Caco-2 (cell line): ENCODE measurements around the gene NOL9. TPM values are rescaled to one million over a fixed set of nuclear protein-coding genes. Genes with fewer than 3 reads are reported as not detected.
A peak's percentile ranks its signal among the peaks of the same experiment; 100 is the strongest.

Experiments used
- BruUV-seq: library from RNA; stranded (reverse); fragments of 400-500 nt; replicated peaks from 2 replicates; lab custom pipeline; 2021; lab: Mats Ljungman, UMichigan
- CTCF ChIA-PET: fragments of 300-600 bp; sonication (Branson Sonifier 250); formaldehyde crosslinking; loops from one replicate; lab custom pipeline; 2022; ENCODE audit warnings: antibody characterized with exemption; lab: Charles Lee
- POLR2A ChIA-PET: fragments of 300-600 bp; sonication (Branson Sonifier 250); formaldehyde crosslinking; loops from one replicate; lab custom pipeline; 2022; ENCODE audit warnings: antibody characterized with exemption; lab: Charles Lee
- DNase-seq, 2 experiments: peaks; one replicate each; pipeline versions ENCODE4 v3.0.0 to v3.0.0-alpha.2; 2020 to 2022
- H3K27me3 ChIP-seq: replicated peaks from 2 replicates; pipeline ENCODE4 v1.6.0; 2011; ENCODE audit warnings: low read length; ENCODE audit not compliant: control insufficient read depth, insufficient read depth
- H3K36me3 ChIP-seq: 2 replicates; pipeline ENCODE4 v1.5.1; 2011; ENCODE audit warnings: low read length; ENCODE audit not compliant: control insufficient read depth, insufficient read depth
- H3K4me1 ChIP-seq: fragments of 250-450 bp; sonication (Bioruptor Pico); 2 replicates; pipeline ENCODE4 v1.5.1; 2020; ENCODE audit warnings: mild to moderate bottlenecking
- H3K4me3 ChIP-seq: 2 replicates; pipeline ENCODE4 v1.5.1; 2011; ENCODE audit warnings: low read depth, mild to moderate bottlenecking, control low read depth, low read length
- H3K9me3 ChIP-seq: fragments of 250-450 bp; sonication (Bioruptor Pico); 2 replicates; pipeline ENCODE4 v1.5.1; 2020; ENCODE audit warnings: mild to moderate bottlenecking, moderate library complexity
- H3K27ac Mint-ChIP-seq: one replicate; pipeline ENCODE4 v1.8.0; 2022; ENCODE audit warnings: mixed read lengths; ENCODE audit not compliant: unreplicated experiment
- H3K27me3 Mint-ChIP-seq: one replicate; pipeline ENCODE4 v1.8.0; 2022; ENCODE audit warnings: mixed read lengths; ENCODE audit not compliant: insufficient read depth, unreplicated experiment
- H3K36me3 Mint-ChIP-seq: one replicate; pipeline ENCODE4 v1.8.0; 2022; ENCODE audit warnings: mild to moderate bottlenecking, mixed read lengths; ENCODE audit not compliant: insufficient read depth, unreplicated experiment
- H3K4me1 Mint-ChIP-seq: one replicate; pipeline ENCODE4 v1.8.0; 2022; ENCODE audit warnings: low read depth, mixed read lengths; ENCODE audit not compliant: unreplicated experiment
- H3K4me3 Mint-ChIP-seq: one replicate; pipeline ENCODE4 v1.8.0; 2022; ENCODE audit warnings: mild to moderate bottlenecking, moderate library complexity, mixed read lengths; ENCODE audit not compliant: unreplicated experiment
- H3K9me3 Mint-ChIP-seq: one replicate; pipeline ENCODE4 v1.8.0; 2022; ENCODE audit warnings: mixed read lengths; ENCODE audit not compliant: unreplicated experiment
- CTCF ChIP-seq, 2 experiments: fragments of 200-600 bp in 1 of 2; IDR thresholded peaks; 1 replicate in 1 of 2; 2 replicates in 1 of 2; pipeline versions ENCODE4 v1.5.1 to v1.8.0; 2011 to 2022; ENCODE audit warnings: antibody characterized with exemption in 1 of 2, control low read depth in 1 of 2, inconsistent platforms in 1 of 2, low read depth in 1 of 2, low read length in 1 of 2, mild to moderate bottlenecking in 1 of 2, moderate library complexity in 1 of 2; ENCODE audit not compliant: insufficient read depth in 1 of 2, severe bottlenecking in 1 of 2, unreplicated experiment in 1 of 2
- intact Hi-C: fragments of 100-400 bp; cut with micrococcal nuclease; formaldehyde crosslinking; loops from one replicate; pipeline ENCODE4 v1.10.0; 2022; ENCODE audit not compliant: unreplicated experiment
- total RNA-seq: library from RNA; stranded (reverse); gene quantifications from 2 replicates; pipeline ENCODE4 v1.2.3, GENCODE V29; 2022

Gene NOL9
- total RNA-seq, 1 experiment from 2014 or later: 33.6 TPM

DNA sequence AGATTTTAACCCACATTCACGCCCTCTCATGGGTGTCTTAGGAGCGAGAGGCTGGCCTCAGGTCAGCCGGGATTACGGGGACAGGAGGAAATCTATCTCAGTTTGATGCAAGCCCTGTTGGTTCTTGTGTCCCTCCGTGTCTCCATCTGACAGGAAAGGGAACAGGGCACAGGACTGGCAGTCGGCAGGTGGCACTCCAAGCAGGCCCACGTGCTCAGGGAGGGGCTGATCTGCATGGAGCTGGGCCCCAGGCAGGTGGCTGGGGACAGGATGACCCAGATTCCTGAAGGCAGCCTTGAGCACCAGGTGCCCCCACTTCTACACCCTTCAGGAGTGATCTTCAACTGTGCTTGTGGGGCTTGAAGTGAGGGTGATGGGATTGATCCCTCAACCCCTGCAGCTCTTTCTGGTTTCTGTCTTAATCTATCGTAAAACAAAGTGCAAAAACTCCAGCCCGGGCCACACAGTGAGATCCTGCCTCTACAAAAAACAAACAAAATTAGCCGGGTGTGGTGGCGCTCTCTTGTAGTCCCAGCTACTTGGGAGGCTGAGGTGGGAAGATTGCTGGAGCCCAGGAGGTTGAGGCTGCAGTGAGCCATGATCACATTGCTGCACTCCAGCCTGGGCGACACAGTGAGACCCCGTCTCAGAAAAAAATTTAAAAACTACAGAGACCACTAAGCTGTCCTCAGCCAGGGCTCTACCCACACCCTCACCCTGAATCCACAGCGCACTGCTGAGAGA is 71.1 kb downstream of the NOL9 start:
- H3K36me3 Mint-ChIP-seq: no peaks in the 10 kb centered on the region
- Histone ChIP-seq H3K9me3 (no peaks in the 10 kb centered on the region), H3K4me3 (no peak overlapping the region), H3K4me1 (no peaks in the 10 kb centered on the region), H3K36me3 (no peaks in the 10 kb centered on the region), H3K27me3 (no peaks in the 10 kb centered on the region)
- intact Hi-C loops: no loop called here
- no peak overlapping the region for H3K27ac Mint-ChIP-seq
- no TSS peak for BruUV-seq
- TF ChIP-seq CTCF (IDR thresholded peaks at IDR 0.05; ENCODE audit: insufficient read depth in 1 of 2, low read depth in 1 of 2, low read length in 1 of 2, severe bottlenecking in 1 of 2, unreplicated experiment in 1 of 2): no peak
- H3K4me3 Mint-ChIP-seq: no peak overlapping the region
- H3K4me1 Mint-ChIP-seq: peaks cover 9% of the 10 kb centered on the region
- ChIA-PET CTCF (interaction anchor here (0.6 to 1.1 kb wide), 2 partner anchors 10 to 1166 kb away, joined by 3 read pairs; no protein-coding TSS in a partner anchor), POLR2A (no interaction called here)
- no peaks in the 10 kb centered on the region for H3K27me3 Mint-ChIP-seq
- no peaks in the 10 kb centered on the region for H3K9me3 Mint-ChIP-seq
- no peak for DNase-seq

DNA sequence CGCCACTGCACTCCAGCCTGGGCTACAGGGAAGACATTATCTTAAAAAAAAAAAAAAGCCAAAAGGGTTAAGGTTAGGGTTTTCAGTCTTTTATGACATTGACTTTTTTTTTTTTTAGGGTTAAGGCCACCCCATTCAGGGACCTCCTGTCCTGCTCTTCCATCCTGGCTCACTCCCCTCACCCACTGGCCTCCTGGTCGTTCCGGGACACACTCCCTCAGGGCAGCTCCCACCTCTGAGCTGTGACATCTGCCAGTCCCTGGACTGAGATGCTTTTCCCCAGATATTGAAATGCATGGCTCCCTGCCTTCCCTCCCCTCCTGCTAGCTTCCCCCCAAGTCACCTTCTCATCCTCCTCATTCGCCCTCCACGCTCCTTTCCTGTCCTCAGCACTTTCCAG is 72.5 kb downstream of the NOL9 start:
- Histone ChIP-seq H3K9me3 (no peaks in the 10 kb centered on the region), H3K27me3 (no peaks in the 10 kb centered on the region), H3K4me1 (peaks cover 9% of the 10 kb centered on the region), H3K36me3 (no peaks in the 10 kb centered on the region), H3K4me3 (no peak overlapping the region)
- BruUV-seq: no TSS peak
- DNase-seq: no peak
- Mint-ChIP-seq H3K36me3 (no peaks in the 10 kb centered on the region), H3K27me3 (no peaks in the 10 kb centered on the region), H3K4me1 (peaks cover 9% of the 10 kb centered on the region), H3K4me3 (no peak overlapping the region), H3K27ac (no peak overlapping the region), H3K9me3 (no peaks in the 10 kb centered on the region)
- TF ChIP-seq CTCF (IDR thresholded peaks at IDR 0.05; ENCODE audit: insufficient read depth in 1 of 2, low read depth in 1 of 2, low read length in 1 of 2, severe bottlenecking in 1 of 2, unreplicated experiment in 1 of 2): no peak
- intact Hi-C loops: no loop called here
- ChIA-PET CTCF (interaction anchor here (0.5 to 0.7 kb wide), 3 partner anchors 10 to 74 kb away, joined by 3 to 7 read pairs (median 3); no protein-coding TSS in a partner anchor), POLR2A (no interaction called here)

DNA sequence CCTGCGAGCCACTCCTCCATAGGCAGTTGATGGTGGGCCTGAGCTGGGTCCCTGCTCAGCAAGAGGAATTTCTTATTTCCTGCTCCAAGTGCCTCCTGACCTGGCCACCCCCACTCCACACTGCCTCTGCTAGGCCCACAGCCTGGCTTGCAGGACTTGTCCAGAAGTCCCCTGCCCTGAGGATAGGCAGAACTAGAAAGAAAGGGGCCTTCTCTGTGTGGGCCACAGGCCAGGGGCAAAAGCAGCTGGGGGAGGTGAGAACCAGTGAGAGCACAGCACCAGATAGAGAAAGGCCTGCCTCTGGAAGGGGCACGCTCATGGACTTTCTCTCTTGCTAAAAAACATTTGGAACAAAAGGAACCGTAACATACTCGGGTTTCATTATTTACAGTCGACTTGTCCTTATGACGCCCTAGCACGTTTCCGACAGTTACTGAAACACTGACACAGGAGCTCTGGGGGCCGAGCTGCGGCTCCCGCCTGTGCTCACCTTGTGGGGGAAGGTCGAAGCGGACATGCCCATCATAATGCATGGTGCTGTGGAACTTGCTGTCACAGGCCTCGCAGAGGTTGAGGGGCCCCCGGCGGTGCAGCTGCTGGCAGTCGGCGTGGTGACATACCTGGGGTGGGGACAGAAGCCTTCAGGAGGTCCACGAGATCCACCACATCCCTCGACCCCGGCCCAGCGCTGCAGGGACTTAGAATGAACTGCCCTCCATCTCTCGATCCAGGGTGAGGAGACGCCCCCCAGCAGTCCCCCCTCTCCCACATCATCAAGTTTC is 77.1 kb downstream of the NOL9 start:
- no peak overlapping the region for H3K4me3 Mint-ChIP-seq
- POLR2A ChIA-PET: no interaction called here
- intact Hi-C loops: no loop called here

More for the DNA sequence above, 77.1 kb downstream of the NOL9 start:
- H3K4me1 Mint-ChIP-seq: peaks cover 13% of the 10 kb centered on the region
- no peaks in the 10 kb centered on the region for H3K9me3 ChIP-seq
- H3K27me3 Mint-ChIP-seq: no peaks in the 10 kb centered on the region
- no peaks in the 10 kb centered on the region for H3K9me3 Mint-ChIP-seq
- H3K27me3 ChIP-seq: no peaks in the 10 kb centered on the region
- no peaks in the 10 kb centered on the region; the same call in 1 of the 2 replicates for H3K36me3 ChIP-seq
- peak overlapping the region; percentile 78 for H3K27ac Mint-ChIP-seq
- peaks cover 15% of the 10 kb centered on the region for H3K36me3 Mint-ChIP-seq
- no peak for TF ChIP-seq CTCF (IDR thresholded peaks at IDR 0.05; ENCODE audit: insufficient read depth in 1 of 2, low read depth in 1 of 2, low read length in 1 of 2, severe bottlenecking in 1 of 2, unreplicated experiment in 1 of 2)
- DNase-seq: peak in 1 of 2 experiments; percentile 60
- BruUV-seq: TSS peak; percentile 52
- no peak overlapping the region for H3K4me3 ChIP-seq
- H3K4me1 ChIP-seq: peaks cover 37% of the 10 kb centered on the region
- CTCF ChIA-PET: interaction anchor here (1.0 to 1.8 kb wide), 3 partner anchors 9 to 37 kb away, joined by 4 to 5 read pairs (median 5); no protein-coding TSS in a partner anchor
